ENCODE measurements around the gene ZNF627.
"Not testable (repeated sequence)": the region's sequence is repeated elsewhere in the genome, so short reads cannot be mapped to it uniquely, and the experiment has no call there.

The ZNF627 gene

DNA sequence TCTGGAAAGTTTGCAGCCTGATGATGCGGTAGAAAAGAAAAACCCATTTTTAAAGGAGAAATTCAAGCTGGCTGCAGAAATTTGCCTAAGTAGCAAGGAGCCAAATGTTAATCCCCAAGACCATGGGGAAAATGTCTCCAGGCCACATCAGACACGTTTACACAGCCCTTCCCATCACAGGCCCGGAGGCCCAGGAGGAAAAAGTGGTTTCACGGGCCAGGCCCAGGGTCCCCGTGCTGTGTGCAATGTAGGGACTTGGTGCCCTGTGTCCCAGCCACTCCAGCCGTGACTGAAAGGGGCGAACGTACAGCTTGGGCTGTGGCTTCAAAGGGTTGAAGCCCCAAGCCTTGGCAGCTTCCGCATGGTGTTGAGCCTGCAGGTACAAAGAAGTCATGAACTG is 35.9 kb downstream of the ZNF627 start:
- DNase-seq = no peak

DNA sequence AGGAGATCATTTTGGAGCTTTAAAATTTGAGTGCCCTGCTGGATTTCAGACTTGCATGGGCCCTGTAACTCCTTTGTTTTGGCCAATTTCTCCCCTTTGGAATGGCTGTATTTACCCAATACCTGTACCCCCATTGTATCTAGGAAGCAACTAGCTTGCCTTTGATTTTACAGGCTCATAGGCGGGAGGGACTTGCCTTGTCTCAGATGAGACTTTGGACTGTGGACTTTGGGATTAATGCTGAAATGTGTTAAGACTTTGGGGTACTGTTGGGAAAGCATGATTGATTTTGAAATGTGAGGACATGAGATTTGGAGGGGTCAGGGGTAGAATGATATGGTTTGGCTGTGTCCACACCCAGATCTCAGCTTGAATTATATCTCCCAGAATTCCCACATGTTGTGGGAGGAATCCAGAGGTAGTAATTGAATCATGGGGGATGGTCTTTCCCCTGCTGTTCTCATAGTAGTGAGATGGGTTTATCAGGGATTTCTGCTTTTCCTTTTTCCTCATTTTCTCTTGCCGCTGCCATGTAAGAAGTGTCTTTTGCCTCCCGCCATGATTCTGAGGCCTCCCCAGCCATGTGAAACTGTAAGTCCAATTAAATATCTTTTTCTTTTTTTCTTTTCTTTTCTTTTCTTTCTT is 36.9 kb downstream of the ZNF627 start:
- DNase-seq = not testable (repeated sequence)

DNA sequence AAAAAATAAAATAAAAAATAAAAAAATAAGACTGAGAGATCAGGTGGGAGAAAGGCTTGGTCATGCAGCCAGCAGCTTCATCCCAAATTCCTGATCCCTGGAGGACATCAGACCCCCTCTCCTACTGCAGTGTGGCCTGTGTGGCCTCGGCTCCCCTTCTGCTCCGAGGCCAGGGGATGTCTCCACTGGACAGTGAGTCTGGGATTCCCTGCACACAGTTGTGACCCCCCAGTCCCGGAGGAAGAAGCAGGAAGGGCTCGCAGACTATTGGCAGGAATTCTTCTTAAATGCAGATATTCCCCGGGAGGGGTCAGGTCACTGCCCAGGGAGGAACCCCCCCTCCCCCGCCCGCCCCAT is 41.9 kb downstream of the ZNF627 start:
- no peak for DNase-seq

DNA sequence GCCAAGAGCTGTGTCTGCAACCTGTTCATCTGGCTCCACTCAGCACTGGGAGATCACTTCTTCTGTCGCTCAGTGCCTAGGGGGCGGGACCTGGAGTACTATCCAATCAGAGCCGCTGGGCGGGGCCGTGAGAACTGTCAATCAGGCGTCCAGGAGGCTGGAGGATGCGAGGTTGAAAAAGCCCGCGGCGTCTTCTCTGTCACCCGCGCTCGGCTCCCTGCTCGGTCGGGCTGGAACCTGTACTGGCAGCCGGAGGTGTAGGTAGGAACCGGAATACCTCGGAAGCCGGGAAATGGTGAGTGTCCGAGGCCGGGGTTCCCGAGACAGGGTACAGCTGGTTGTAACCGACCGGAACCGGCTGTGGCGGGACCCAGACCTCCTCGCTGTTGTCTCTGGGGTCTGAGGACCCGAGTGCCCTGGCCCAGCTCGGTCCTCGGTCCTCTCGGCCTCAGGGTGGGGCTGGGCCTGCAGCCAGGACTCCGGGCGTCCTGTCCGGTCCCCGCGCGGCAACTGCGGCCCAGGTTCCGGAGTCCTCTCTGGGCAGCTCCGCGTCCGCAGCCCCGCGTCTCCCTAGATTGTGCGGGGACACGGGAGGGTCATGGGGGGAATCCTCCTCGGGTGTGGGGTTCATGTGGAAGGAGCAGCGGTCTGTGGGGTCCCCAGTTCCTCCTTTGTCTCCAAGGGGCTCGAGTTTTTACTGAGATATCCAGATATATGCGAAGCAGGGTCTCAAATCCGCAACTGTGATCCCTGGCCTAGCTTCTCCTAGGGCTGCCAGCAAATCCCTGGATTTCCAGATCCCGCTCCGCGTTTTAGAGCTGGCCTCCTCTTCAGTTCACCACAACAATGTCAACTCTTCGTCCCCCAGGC is 42.6 kb downstream of the ZNF627 start:
- DNase-seq = peak; percentile 99

DNA sequence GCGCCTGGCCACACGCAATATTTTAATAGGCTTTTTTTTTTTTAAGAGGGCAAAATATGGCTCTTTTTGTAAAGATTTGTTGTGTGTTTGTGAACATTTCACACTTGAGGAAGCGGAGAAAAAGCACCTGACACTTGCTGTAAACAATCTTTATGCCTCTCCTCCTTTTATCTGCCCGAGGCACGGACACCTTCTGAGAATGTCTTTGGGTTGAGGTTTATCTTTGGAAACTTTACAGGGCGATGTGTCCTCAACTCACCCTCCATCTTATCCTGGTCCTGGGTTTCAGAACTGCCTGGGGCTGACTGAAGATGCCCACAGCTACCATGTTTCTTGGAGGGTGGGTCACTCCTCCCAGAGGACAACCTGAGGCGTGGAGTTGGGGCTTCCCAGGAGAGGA is 44.0 kb downstream of the ZNF627 start:
- DNase-seq = no peak

DNA sequence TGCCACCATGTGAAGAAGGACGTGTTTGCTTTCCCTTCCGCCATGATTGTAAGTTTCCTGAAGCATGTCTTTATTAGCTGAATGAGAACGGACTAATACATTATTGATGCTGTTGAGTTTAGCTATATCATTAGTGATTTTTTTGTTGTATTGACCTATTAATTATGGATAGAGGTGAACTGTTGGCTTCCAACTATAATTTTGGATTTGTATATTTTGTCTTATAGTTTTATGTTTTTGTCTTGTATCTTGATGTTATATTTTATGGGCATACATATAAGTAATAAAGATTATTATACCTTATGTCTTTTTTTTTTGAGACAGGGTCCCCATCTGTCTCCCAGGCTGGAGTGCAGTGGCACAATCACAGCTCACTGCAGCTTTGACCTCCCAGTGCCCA is 45.6 kb downstream of the ZNF627 start:
- DNase-seq = no peak

DNA sequence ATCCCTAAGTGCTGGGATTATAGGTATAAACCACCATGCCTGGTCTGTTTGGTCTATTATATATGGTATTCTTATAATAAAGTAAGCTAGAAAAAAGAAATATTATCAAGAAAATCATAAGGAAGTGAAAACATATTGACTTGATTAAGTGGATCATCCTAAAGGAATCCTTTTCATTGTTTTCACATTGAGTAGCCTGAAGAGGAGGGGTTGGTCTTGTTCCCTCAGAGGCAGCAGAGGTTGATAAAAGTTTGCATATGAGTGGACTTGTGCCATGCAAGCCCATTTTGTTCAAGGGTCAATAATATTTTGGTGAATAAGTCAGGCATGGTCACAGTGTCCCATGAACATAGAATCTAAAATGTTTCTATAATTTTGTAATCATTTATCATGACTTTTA is 52.7 kb downstream of the ZNF627 start:
- no peak for DNase-seq

DNA sequence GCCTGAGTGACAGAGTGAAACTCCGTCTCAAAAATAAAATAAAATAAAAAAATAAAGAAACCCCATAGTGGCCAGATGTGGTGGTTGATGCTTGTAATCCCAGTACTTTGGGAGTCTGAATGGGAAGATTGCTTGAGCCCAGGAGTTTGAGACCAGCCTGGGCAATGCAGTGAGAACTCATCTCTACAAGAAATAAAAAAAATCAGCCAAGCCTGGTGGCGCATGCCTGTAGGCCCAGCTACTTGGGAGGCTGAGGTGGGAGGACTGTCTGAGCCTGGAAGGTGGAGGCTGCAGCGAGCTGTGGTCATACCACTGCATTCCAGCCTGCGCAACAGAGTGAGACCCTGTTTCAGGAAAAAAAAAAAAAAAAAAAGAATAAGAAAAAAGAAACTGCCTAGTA is 53.8 kb downstream of the ZNF627 start:
- no peak for DNase-seq

DNA sequence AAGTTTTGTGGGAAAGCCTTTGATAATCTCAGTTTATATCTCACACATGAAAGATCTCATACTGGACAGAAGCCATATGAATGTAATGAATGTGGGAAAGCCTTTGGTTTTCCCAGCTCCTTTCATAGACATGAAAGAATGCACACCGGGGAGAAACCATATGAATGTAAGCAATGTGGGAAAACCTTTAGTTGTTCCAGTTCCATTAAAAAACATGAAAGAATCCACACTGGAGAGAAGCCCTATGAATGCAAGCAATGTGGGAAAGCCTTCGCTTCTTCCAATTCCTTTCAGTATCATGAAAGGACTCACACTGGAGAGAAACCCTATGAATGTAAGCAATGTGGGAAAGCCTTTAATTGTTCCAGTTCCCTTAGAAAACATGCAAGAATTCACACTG is 54.8 kb downstream of the ZNF627 start:
- no peak for DNase-seq

DNA sequence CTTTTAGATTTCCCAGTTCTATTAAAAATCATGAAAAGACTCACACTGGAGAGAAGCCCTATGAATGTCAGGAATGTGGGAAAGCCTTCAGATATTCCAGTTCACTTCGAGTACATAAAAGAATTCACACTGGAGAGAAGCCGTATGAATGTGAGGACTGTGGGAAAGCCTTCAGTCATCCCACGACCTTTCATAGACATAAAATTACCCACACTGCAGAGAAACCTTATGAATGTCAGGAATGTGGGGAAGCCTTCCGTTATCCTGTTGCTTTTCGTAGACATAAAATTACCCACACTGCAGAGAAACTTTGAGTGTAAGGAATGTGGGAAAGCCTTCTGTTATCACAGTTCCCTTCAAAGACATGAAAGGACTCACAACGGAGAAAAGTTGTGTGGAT is 55.2 kb downstream of the ZNF627 start:
- no peak for DNase-seq

DNA sequence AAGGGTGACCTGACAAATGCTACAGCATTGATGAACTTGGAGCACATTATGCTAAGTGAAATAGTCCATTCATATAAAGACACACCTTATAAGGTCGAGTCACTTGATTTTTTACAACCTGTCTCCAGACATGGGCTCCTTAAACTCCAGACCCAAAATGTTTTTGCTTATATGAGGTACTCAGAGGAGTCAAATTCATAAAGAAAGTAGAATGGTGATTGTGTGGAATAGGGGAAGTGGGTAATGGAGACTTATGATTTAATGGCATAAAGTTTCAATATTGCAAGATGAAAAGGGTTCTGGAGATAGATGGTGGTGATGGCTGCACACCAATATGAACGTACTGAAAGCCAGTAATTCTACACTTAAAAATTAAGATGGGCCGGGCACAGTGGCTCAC is 59.3 kb downstream of the ZNF627 start:
- no peak for DNase-seq

DNA sequence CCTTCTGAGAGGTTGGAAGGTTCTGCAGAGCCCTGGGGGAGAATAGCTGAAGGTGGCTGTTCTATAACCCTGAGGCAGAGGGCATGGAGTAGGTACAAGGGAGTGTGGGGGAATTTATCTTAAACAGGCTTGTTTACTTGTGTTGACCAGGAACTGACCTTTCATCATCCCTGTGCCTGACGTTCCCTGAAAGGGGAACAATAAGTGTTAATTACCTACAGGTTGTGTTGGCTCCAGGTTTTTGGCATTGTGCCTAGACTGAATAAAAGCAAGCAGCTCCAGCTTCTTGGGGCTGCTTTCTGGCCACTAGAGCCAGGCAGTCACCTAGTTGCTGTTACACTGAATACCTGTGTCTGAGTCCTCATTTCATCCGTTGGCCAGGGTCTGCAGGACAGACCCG is 60.0 kb downstream of the ZNF627 start:
- no peak for DNase-seq

DNA sequence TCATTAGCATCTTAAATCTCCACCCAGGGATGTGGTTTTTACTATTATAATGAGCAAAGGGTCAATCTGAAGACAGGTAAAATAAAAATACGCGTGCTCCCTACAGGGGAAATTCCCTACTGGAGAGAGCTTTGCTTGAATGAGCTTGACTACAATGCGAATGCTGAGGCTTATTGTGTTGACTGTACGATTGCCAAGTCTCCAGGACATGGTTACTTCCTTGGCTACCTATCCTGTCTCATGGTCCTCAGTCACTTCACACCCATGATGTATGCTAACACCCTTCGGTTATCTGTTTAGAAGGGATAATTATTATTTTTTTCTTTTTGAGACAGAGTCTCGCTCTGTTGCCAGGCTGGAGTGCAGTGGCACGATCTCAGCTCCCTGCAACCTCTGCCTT is 61.7 kb downstream of the ZNF627 start:
- DNase-seq = no peak

DNA sequence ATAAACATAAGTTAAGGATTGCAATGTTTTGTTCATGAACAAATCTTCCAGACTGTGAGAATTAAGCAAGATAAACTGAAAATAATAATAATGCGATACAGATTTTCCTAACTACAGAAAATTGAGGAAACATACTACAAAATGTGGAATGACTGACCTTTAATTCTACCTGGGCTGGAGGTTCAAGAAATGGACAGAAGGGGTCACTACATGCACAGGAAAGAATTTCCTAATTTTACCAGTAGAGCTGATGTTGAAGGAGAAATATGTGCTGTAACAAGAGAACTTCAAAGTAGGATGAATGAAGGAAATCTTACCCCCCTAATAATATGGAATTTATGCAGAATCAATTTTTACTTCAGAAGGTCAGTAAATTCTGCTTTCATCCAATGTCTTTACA is 62.3 kb downstream of the ZNF627 start:
- DNase-seq = peak; percentile 41

DNA sequence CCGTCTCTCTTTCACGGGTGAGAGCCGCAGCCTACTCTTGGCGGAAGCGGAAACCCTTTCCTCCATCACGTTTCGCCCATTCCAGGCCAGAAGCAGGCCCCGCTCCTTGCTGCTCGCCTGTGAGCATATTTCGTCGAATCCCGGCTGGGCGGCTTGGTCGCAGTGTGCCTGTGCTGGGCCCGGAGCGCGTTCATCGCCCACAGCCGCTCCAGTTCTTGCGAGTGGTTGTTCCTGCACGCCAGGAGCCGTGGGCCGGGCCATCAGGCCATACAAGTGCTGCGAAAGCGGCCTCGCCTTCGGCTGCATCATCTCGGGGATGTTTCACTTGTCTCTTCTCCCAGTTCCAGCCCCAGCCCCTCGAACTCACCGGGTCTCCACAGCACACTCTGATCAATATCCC is 65.0 kb downstream of the ZNF627 start:
- DNase-seq = no peak

DNA sequence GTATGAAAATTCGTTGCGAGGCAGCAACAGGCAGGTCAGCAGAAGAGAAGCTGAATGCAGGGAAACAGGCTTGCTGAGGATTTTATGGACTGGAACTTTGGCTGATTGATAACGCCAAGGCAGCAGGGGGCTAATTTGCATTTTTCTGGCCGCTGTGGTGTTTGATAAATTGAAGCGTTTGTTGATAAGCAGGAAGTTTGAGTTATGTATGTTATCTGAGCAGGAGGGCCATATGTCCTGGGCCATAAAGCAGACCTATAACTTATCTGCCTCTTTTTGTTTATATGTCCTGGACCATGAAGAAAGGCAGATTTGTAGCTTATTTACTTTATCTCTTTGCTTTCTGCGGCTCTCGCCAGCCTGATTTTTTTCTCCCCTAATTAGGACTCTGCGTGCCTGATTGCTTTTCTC is 65.9 kb downstream of the ZNF627 start:
- no peak for DNase-seq

All from hematopoietic multipotent progenitor cell treated with erythropoietin and hydrocortisone succinate and interleukin-3 and kit ligand, for 4 days (in vitro differentiated cells).